ENCODE results near the gene CD81. TPM values are rescaled to one million over a fixed set of nuclear protein-coding genes. Genes with fewer than 3 reads are reported as not detected.

CD81 gene
- total RNA-seq, 1 experiment from 2014 or later = 237 TPM

DNA sequence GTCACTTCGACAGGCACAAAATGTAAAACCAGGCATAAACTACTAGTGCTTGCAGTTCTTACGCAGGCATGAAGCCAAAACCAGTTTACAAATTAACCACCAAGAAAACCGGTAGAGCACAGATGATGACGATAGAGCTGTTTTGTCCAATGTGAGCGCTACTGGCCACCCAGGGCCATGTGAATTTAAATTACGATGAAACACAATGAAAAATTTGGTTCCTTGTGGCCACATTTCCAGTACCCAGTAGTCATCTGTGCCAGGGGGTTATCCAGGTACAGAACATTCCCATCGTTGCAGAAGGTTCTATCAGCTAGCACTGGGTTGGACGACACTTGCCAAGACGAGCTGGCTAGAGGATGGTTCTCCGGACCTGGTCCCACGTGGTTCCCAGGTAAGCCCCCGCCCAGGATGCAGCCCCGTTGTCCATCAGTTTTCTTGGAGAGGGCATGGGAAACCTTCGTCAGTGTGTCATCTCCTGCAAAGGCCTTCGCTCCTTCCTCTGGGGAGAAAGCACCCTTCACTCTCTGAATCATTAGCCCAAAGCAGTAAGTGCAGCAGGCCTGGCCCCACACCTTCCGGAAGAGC is 1.1 kb upstream of the CD81 start:
- DNase-seq (ENCODE audit: low spot score) (no peak), ATAC-seq (no peak)
- peak overlapping the region; percentile 62 for H3K4me3 Mint-ChIP-seq
- no peak overlapping the region for H3K27ac Mint-ChIP-seq
- ChIA-PET CTCF (interaction anchor here (2.8 kb wide), 1 partner anchor 24 kb away, joined by 13 read pairs; the partner anchor contains the start of gene TSSC4), POLR2A (interaction anchor here (1.6 kb wide), 1 partner anchor 178 kb away, joined by 4 read pairs; no protein-coding TSS in a partner anchor)
- H3K9me3 Mint-ChIP-seq = peaks cover 4% of the 10 kb centered on the region; the same call in 1 of the 2 replicates
- peaks cover 3% of the 10 kb centered on the region; the same call in 1 of the 2 replicates for H3K36me3 Mint-ChIP-seq
- H3K4me1 Mint-ChIP-seq = peaks cover 16% of the 10 kb centered on the region
- H3K27me3 Mint-ChIP-seq (ENCODE audit: low read depth) = peaks cover 10% of the 10 kb centered on the region
- TF ChIP-seq FOXP1 (CRISPR knock-in tag; IDR thresholded peaks at IDR 0.05; ENCODE audit: borderline replicate concordance) (no peak), CBFB (CRISPR knock-in tag; IDR thresholded peaks at IDR 0.05; ENCODE audit: low read depth) (no peak)
- TF ChIP-seq, protein P1, sequence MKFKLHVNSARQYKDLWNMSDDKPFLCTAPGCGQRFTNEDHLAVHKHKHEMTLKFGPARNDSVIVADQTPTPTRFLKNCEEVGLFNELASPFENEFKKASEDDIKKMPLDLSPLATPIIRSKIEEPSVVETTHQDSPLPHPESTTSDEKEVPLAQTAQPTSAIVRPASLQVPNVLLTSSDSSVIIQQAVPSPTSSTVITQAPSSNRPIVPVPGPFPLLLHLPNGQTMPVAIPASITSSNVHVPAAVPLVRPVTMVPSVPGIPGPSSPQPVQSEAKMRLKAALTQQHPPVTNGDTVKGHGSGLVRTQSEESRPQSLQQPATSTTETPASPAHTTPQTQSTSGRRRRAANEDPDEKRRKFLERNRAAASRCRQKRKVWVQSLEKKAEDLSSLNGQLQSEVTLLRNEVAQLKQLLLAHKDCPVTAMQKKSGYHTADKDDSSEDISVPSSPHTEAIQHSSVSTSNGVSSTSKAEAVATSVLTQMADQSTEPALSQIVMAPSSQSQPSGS (CRISPR knock-in tag; IDR thresholded peaks at IDR 0.05; ENCODE audit: borderline replicate concordance, low read depth) = no peak

DNA sequence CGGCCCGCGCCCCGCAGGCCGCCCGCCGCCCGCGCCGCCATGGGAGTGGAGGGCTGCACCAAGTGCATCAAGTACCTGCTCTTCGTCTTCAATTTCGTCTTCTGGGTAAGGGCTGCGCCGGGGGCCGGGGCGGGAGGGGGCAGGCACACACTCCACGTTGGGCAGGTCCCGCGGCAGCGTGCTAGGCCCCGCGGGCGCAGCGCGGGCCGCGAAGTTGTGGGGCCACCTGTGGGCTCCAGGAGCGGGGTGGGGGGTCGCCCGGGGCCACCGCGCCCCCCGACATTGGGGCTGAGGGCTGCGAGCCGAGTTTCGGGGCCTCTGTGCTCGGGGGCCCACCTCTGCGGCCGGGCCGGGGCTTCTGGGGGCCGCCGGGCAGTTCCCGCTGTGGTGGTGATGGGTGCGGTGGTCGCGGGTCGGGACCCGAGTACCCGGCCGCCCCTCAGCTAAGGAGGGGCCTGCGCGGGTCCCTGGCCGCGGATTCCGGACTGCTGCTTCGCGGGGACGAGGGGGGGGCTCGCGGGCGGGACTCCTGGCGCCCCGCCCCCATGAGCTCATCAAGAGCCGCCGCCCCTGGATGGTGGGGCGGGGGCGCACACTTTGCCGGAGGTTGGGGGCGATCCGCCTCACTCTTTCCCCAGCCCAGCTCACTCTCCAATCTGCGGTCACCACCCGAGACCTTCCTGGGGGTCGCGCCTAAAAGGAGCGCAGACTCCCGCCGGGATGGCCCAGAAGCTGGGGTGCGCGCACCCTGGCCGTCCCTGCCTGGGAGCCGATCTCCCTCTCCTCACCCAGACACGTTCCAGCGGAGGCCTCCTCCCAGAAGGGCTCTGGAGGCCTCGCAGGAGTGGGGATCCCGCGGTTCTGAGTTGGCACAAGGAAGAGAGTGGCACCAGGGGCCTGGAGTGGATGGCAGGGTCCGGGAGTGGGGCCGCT is 667 bp downstream of the CD81 start:
- DNase-seq (ENCODE audit: low spot score) (peak; percentile 65), ATAC-seq (peak; percentile 25)
- H3K27me3 Mint-ChIP-seq (ENCODE audit: low read depth) = peaks cover 6% of the 10 kb centered on the region
- peak overlapping the region; percentile 87 for H3K4me3 Mint-ChIP-seq
- no peaks in the 10 kb centered on the region for H3K9me3 Mint-ChIP-seq
- TF ChIP-seq ZNF232 (CRISPR knock-in tag; IDR thresholded peaks at IDR 0.05) (0 out of 2 replicates have a peak, but pooled peaks have one; percentile 25), RELA (CRISPR knock-in tag; IDR thresholded peaks at IDR 0.05; ENCODE audit: borderline replicate concordance) (no peak; the same call in 1 of the 2 replicates), SP1 (CRISPR knock-in tag; conservative IDR thresholded peaks at IDR 0.05) (peak; percentile 56; the same call in 1 of the 2 replicates)
- TF ChIP-seq, protein P2, sequence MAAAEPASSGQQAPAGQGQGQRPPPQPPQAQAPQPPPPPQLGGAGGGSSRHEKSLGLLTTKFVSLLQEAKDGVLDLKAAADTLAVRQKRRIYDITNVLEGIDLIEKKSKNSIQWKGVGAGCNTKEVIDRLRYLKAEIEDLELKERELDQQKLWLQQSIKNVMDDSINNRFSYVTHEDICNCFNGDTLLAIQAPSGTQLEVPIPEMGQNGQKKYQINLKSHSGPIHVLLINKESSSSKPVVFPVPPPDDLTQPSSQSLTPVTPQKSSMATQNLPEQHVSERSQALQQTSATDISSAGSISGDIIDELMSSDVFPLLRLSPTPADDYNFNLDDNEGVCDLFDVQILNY (CRISPR knock-in tag; IDR thresholded peaks at IDR 0.05) = 0 out of 2 replicates have a peak, but pooled peaks have one; percentile 37
- H3K36me3 Mint-ChIP-seq = peaks cover 3% of the 10 kb centered on the region; the same call in 1 of the 2 replicates
- CTCF ChIA-PET = interaction anchor here (0.9 to 2.8 kb wide), 9 partner anchors 10 to 221 kb away, joined by 3 to 27 read pairs (median 4); partner anchors contain the start of gene TSSC4
- H3K4me1 Mint-ChIP-seq = peaks cover 18% of the 10 kb centered on the region
- POLR2A ChIA-PET = interaction anchor here (0.7 to 1.6 kb wide), 7 partner anchors 9 to 725 kb away, joined by 3 to 4 read pairs (median 3); partner anchors contain the start of gene TSSC4
- H3K27ac Mint-ChIP-seq = no peak overlapping the region; the same call in 1 of the 2 replicates

DNA sequence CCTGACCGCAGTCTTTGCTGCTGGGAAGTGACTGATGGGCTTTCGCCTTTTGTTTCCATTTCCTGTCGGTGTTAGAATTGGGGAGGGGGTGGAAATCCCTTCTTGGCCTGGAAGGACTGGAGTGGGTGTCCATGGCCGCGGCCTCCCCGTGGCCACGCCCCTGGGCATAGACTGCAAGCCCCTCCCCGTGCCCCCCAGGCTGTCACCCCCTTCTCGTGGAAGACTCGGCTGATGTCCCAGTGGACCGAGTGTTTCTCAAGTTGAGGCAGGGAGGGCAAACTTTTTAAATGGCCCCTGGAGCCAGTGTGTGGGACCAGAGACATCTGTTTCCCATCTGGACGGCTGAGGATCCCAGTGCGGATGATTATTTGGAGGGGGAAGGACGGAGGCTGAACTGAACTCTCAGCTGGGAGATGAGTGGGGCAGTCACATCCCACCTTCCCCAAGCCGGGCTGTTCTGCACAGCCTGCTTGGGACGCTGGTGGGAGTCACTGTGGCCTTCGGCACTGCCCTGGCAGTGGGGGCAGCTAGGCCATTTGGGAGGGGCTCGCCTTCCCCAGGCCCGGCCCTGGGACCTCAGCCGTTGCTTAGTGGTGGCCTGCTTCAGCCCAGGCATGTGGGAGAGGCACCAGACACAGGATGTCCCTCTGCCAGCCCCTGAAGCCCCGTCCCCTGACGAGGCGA is 1.6 kb downstream of the CD81 start:
- Mint-ChIP-seq H3K9me3 (no peaks in the 10 kb centered on the region), H3K36me3 (peaks cover 3% of the 10 kb centered on the region; the same call in 1 of the 2 replicates), H3K4me1 (peaks cover 22% of the 10 kb centered on the region), H3K27me3 (ENCODE audit: low read depth) (peaks cover 6% of the 10 kb centered on the region), H3K27ac (peak overlapping the region; percentile 68; the same call in 1 of the 2 replicates), H3K4me3 (peak overlapping the region; percentile 87)
- ATAC-seq (no peak), DNase-seq (ENCODE audit: low spot score) (no peak)
- ChIA-PET CTCF (interaction anchor here (0.7 to 2.8 kb wide), 8 partner anchors 9 to 181 kb away, joined by 3 to 27 read pairs (median 4); partner anchors contain the start of gene TSSC4), POLR2A (interaction anchor here (0.7 to 1.0 kb wide), 5 partner anchors 22 to 726 kb away, joined by 3 to 4 read pairs (median 3); partner anchors contain the start of gene TSSC4)
- TF ChIP-seq, protein P3, sequence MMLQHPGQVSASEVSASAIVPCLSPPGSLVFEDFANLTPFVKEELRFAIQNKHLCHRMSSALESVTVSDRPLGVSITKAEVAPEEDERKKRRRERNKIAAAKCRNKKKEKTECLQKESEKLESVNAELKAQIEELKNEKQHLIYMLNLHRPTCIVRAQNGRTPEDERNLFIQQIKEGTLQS (CRISPR knock-in tag; conservative IDR thresholded peaks at IDR 0.05) = no peak
- TF ChIP-seq CREM (CRISPR knock-in tag; IDR thresholded peaks at IDR 0.05) (no peak), ZNF317 (CRISPR knock-in tag; IDR thresholded peaks at IDR 0.05; ENCODE audit: borderline replicate concordance, low read depth) (no peak), ETV6 (CRISPR knock-in tag; IDR thresholded peaks at IDR 0.05) (no peak), GRHL2 (CRISPR knock-in tag; IDR thresholded peaks at IDR 0.05; ENCODE audit: insufficient replicate concordance, severe bottlenecking) (no peak), ZNF263 (CRISPR knock-in tag; IDR thresholded peaks at IDR 0.05; ENCODE audit: low read depth) (no peak), ZNF671 (CRISPR knock-in tag; IDR thresholded peaks at IDR 0.05) (no peak), SP1 (CRISPR knock-in tag; conservative IDR thresholded peaks at IDR 0.05) (no peak), TEAD4 (CRISPR knock-in tag; IDR thresholded peaks at IDR 0.05) (no peak), ZNF396 (CRISPR knock-in tag; IDR thresholded peaks at IDR 0.05; ENCODE audit: borderline replicate concordance) (no peak), GTF2I (CRISPR knock-in tag; conservative IDR thresholded peaks at IDR 0.05) (no peak)
- TF ChIP-seq, protein P4, sequence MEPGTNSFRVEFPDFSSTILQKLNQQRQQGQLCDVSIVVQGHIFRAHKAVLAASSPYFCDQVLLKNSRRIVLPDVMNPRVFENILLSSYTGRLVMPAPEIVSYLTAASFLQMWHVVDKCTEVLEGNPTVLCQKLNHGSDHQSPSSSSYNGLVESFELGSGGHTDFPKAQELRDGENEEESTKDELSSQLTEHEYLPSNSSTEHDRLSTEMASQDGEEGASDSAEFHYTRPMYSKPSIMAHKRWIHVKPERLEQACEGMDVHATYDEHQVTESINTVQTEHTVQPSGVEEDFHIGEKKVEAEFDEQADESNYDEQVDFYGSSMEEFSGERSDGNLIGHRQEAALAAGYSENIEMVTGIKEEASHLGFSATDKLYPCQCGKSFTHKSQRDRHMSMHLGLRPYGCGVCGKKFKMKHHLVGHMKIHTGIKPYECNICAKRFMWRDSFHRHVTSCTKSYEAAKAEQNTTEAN (CRISPR knock-in tag; IDR thresholded peaks at IDR 0.05) = no peak
- TF ChIP-seq, protein P5, sequence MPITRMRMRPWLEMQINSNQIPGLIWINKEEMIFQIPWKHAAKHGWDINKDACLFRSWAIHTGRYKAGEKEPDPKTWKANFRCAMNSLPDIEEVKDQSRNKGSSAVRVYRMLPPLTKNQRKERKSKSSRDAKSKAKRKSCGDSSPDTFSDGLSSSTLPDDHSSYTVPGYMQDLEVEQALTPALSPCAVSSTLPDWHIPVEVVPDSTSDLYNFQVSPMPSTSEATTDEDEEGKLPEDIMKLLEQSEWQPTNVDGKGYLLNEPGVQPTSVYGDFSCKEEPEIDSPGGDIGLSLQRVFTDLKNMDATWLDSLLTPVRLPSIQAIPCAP (CRISPR knock-in tag; IDR thresholded peaks at IDR 0.05) = no peak
- TF ChIP-seq, protein P6, sequence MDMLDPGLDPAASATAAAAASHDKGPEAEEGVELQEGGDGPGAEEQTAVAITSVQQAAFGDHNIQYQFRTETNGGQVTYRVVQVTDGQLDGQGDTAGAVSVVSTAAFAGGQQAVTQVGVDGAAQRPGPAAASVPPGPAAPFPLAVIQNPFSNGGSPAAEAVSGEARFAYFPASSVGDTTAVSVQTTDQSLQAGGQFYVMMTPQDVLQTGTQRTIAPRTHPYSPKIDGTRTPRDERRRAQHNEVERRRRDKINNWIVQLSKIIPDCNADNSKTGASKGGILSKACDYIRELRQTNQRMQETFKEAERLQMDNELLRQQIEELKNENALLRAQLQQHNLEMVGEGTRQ (CRISPR knock-in tag; IDR thresholded peaks at IDR 0.05) = no peak
- TF ChIP-seq, protein P2 (CRISPR knock-in tag; IDR thresholded peaks at IDR 0.05) = no peak

Measured in WTC11 (cell line).